ENCODE results near the gene PDAP1. TPM values are rescaled to one million over a fixed set of nuclear protein-coding genes. Genes with fewer than 3 reads are reported as not detected.
A peak's percentile ranks its signal among the peaks of the same experiment; 100 is the strongest.

PDAP1 gene
- total RNA-seq, 1 donor from 2014 or later: 128 TPM

DNA sequence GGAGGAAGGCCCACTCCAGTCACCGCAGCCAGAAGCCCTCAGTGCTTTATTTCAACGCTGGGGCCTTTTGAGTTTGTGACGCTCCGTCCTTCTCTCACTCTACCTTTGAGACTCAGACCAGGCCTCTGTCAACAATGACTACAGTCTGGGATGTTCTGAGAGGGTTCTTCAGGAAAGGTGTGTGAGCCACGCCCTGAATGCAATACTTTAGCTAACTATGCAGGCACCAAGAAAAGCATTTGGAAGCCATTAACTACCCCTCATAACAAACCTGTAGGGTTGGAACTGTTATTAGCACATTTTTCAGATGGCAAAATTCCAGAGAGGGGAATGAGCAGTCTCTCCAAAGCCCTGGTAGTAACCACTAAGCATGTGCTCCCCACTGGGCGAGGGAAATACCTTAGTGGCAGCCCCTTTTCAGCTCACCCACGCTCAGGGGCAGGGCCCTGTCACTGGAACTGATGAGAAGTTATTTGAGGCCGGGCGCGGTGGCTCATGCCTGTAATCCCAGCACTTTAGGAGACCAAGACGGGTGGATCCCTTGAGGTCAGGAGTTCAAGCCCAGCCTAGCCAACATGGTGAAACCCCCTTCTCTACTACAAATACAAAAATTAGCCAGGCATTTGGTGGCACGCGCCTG, 39.5 kb downstream of the PDAP1 start:
- TF ChIP-seq, protein P1, sequence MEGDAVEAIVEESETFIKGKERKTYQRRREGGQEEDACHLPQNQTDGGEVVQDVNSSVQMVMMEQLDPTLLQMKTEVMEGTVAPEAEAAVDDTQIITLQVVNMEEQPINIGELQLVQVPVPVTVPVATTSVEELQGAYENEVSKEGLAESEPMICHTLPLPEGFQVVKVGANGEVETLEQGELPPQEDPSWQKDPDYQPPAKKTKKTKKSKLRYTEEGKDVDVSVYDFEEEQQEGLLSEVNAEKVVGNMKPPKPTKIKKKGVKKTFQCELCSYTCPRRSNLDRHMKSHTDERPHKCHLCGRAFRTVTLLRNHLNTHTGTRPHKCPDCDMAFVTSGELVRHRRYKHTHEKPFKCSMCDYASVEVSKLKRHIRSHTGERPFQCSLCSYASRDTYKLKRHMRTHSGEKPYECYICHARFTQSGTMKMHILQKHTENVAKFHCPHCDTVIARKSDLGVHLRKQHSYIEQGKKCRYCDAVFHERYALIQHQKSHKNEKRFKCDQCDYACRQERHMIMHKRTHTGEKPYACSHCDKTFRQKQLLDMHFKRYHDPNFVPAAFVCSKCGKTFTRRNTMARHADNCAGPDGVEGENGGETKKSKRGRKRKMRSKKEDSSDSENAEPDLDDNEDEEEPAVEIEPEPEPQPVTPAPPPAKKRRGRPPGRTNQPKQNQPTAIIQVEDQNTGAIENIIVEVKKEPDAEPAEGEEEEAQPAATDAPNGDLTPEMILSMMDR (IDR thresholded peaks at IDR 0.05; ENCODE audit: unreplicated experiment): no peak
- no peak for DNase-seq (ENCODE audit: low spot score, unreplicated experiment)
- no peak overlapping the region for H3K27ac Mint-ChIP-seq
- peaks cover 12% of the 10 kb centered on the region for H3K36me3 Mint-ChIP-seq (ENCODE audit: insufficient read depth)
- H3K4me3 Mint-ChIP-seq (ENCODE audit: low read depth): no peak overlapping the region
- peaks cover 8% of the 10 kb centered on the region for H3K4me1 Mint-ChIP-seq (ENCODE audit: low read depth)
- no peaks in the 10 kb centered on the region for H3K9me3 Mint-ChIP-seq (ENCODE audit: low read depth)
- peaks cover 3% of the 10 kb centered on the region for H3K27me3 Mint-ChIP-seq

DNA sequence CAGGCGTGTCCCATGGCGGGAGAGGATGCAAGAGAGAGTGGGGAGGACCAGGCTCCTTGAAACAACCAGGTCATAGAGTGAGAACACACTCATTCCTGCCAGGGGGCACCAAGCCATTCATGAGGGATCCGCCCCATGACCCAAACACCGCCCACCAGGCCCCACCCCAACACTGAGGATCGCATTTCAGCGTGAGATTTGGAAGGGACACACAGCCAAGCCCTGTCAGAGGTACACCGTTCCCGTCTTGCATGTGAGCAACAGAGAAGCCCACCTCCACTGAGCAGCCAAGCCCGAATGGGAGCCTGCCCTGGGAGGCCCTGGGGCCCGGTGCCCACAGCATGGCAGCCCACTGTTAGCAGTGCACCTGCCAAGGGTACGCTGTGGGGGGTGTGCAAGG, 41.8 kb downstream of the PDAP1 start:
- no peak overlapping the region for H3K4me3 Mint-ChIP-seq (ENCODE audit: low read depth)
- no peaks in the 10 kb centered on the region for H3K4me1 Mint-ChIP-seq (ENCODE audit: low read depth)
- no peak for DNase-seq (ENCODE audit: low spot score, unreplicated experiment)
- no peaks in the 10 kb centered on the region for H3K9me3 Mint-ChIP-seq (ENCODE audit: low read depth)
- H3K27me3 Mint-ChIP-seq: no peaks in the 10 kb centered on the region
- peak overlapping the region; percentile 45 for H3K27ac Mint-ChIP-seq
- TF ChIP-seq, protein P1 (IDR thresholded peaks at IDR 0.05; ENCODE audit: unreplicated experiment): no peak
- peaks cover 12% of the 10 kb centered on the region for H3K36me3 Mint-ChIP-seq (ENCODE audit: insufficient read depth)

DNA sequence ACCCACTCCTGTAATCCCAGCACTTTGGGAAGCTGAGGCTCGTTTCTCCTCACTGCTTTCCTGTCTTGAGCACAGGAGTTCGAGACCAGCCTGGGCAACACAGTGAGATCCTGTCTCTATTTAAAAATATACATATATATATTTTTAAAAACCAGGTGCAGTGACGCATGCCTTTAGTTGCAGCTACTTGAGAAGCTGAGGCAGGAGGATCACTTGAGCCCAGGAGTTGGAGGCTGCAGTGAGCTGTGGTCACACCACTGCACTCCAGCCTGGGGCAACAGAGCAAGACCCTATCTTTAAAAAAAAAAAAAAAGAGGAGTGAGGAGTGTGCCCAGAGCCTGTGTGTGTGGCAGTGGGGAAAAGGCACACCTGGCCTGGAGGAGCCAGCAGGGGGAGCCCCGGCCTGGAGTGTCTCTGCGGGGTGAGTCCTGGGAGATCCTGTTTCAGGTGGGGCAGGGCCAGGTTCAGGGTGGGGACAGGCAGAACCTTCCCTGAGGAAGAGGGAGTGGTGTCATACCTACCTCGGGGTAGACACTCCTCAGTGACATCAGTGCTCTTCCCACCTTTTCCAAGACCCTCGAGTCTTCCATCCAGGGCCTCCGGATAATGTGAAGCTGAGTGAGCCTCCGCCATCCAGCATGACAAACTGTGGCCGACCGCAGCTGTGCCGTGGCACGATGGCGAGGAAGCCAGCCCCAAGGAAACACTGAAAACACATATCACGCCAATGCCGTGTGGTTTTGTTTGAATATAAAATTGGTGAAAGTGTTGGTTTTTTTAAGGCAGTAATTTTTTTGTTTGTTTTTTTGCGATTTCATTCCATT, 42.9 kb downstream of the PDAP1 start:
- no peaks in the 10 kb centered on the region for H3K4me1 Mint-ChIP-seq (ENCODE audit: low read depth)
- H3K27ac Mint-ChIP-seq: no peak overlapping the region
- H3K9me3 Mint-ChIP-seq (ENCODE audit: low read depth): no peaks in the 10 kb centered on the region
- H3K27me3 Mint-ChIP-seq: no peaks in the 10 kb centered on the region
- no peak overlapping the region for H3K4me3 Mint-ChIP-seq (ENCODE audit: low read depth)
- no peak for DNase-seq (ENCODE audit: low spot score, unreplicated experiment)
- TF ChIP-seq, protein P1 (IDR thresholded peaks at IDR 0.05; ENCODE audit: unreplicated experiment): peak; percentile 56
- H3K36me3 Mint-ChIP-seq (ENCODE audit: insufficient read depth): peaks cover 18% of the 10 kb centered on the region

DNA sequence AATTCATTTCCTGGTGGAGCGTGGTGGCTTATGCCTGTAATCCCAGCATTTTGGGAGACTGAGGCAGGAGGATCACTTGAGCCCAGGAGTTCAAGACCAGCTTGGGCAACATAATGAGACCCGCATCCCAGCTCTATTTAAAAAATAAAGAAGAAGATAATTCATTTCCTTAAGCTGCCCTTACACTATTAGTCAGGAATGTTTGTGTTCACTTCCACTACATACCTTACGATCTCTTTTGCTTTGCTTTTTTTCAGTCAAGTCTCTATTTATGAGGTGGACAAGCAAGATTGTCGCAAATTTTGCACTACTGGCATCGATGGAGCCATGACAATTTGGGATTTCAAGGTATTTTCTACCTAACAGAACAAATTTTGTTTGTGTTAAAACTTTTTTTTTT, 45.1 kb downstream of the PDAP1 start:
- H3K27me3 Mint-ChIP-seq: no peaks in the 10 kb centered on the region
- TF ChIP-seq, protein P1 (IDR thresholded peaks at IDR 0.05; ENCODE audit: unreplicated experiment): no peak
- H3K4me1 Mint-ChIP-seq (ENCODE audit: low read depth): no peaks in the 10 kb centered on the region
- H3K4me3 Mint-ChIP-seq (ENCODE audit: low read depth): no peak overlapping the region
- H3K27ac Mint-ChIP-seq: no peak overlapping the region
- no peak for DNase-seq (ENCODE audit: low spot score, unreplicated experiment)
- no peaks in the 10 kb centered on the region for H3K9me3 Mint-ChIP-seq (ENCODE audit: low read depth)
- H3K36me3 Mint-ChIP-seq (ENCODE audit: insufficient read depth): peaks cover 23% of the 10 kb centered on the region

DNA sequence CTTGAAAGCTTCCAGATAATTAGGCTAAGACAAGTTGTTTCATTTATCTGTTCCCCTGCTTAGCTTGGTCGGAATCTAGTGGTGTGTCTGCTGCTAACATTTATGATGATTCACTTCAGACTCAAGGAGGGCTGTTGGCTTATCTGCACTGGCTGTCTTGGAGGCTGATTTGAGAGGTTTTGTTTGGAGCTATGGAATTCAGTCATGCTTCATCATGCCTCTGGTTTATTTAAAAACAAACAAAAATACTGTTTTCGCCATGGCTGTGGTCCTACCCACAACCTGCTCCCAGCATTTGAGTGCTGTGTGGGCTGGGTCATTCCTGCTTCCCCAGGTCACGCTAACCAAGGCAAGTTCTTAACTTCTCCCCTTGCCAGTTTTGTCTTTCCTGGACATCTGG, 45.6 kb downstream of the PDAP1 start:
- no peak overlapping the region for H3K27ac Mint-ChIP-seq
- H3K27me3 Mint-ChIP-seq: no peaks in the 10 kb centered on the region
- TF ChIP-seq, protein P1 (IDR thresholded peaks at IDR 0.05; ENCODE audit: unreplicated experiment): no peak
- peaks cover 27% of the 10 kb centered on the region for H3K36me3 Mint-ChIP-seq (ENCODE audit: insufficient read depth)
- no peak for DNase-seq (ENCODE audit: low spot score, unreplicated experiment)
- H3K9me3 Mint-ChIP-seq (ENCODE audit: low read depth): no peaks in the 10 kb centered on the region
- H3K4me1 Mint-ChIP-seq (ENCODE audit: low read depth): no peaks in the 10 kb centered on the region
- H3K4me3 Mint-ChIP-seq (ENCODE audit: low read depth): no peak overlapping the region
